Endodermal cell (in vitro differentiated cells): Measurements from ENCODE around the gene COG7. TPM values are rescaled to one million over a fixed set of nuclear protein-coding genes. Genes with fewer than 3 reads are reported as not detected.

Experiments
- DNase-seq: peaks from one replicate; pipeline ENCODE4 v3.0.0-alpha.2; 2017
- H3K27ac ChIP-seq: 2 replicates; pipeline ENCODE4 v1.5.1; 2013; ENCODE audit warnings: mild to moderate bottlenecking, low read depth, low read length, moderate library complexity
- H3K27me3 ChIP-seq: 2 replicates; pipeline ENCODE4 v1.6.1; 2013; ENCODE audit warnings: mild to moderate bottlenecking, low read length, moderate library complexity; ENCODE audit not compliant: insufficient read depth, control insufficient read depth, poor library complexity, severe bottlenecking
- H3K36me3 ChIP-seq: 2 replicates; pipeline ENCODE4 v1.7.0; 2013; ENCODE audit warnings: mild to moderate bottlenecking, low read length, moderate library complexity; ENCODE audit not compliant: control insufficient read depth, insufficient read depth
- H3K4me1 ChIP-seq: one replicate; pipeline ENCODE4 v1.7.0; 2013; ENCODE audit warnings: low read length; ENCODE audit not compliant: control insufficient read depth, insufficient read depth
- H3K4me3 ChIP-seq: 2 replicates; pipeline ENCODE4 v1.5.1; 2013; ENCODE audit warnings: mild to moderate bottlenecking, low read length, moderate library complexity
- H3K9ac ChIP-seq: 2 replicates; pipeline ENCODE4 v1.6.1; 2013; ENCODE audit warnings: mild to moderate bottlenecking, low read length, moderate library complexity; ENCODE audit not compliant: poor library complexity, severe bottlenecking; ENCODE audit errors: extremely low read depth
- H3K9me3 ChIP-seq: 2 replicates; pipeline ENCODE4 v1.6.1; 2013; ENCODE audit warnings: mild to moderate bottlenecking, low read length, moderate library complexity; ENCODE audit not compliant: control insufficient read depth
- H3K27ac Mint-ChIP-seq: 2 replicates; pipeline ENCODE4 v1.8.0; 2020; ENCODE audit warnings: mixed read lengths
- H3K27me3 Mint-ChIP-seq: 2 replicates; pipeline ENCODE4 v1.8.0; 2021; ENCODE audit warnings: mild to moderate bottlenecking, mixed read lengths; ENCODE audit not compliant: insufficient read depth
- H3K36me3 Mint-ChIP-seq: 2 replicates; pipeline ENCODE4 v1.8.0; 2020; ENCODE audit warnings: low read depth, mixed read lengths
- H3K4me1 Mint-ChIP-seq: 2 replicates; pipeline ENCODE4 v1.8.0; 2020; ENCODE audit warnings: mixed read lengths
- H3K4me3 Mint-ChIP-seq: 2 replicates; pipeline ENCODE4 v1.8.0; 2020; ENCODE audit warnings: mild to moderate bottlenecking, moderate library complexity, mixed read lengths
- H3K9me3 Mint-ChIP-seq: 2 replicates; pipeline ENCODE4 v1.8.0; 2020; ENCODE audit warnings: mild to moderate bottlenecking, mixed read lengths
- CTCF ChIP-seq: fragments of 200-600 bp; sonication (generic); conservative IDR thresholded peaks from 2 replicates; pipeline ENCODE4 v1.5.0; 2021; ENCODE audit warnings: antibody characterized with exemption, mild to moderate bottlenecking
- WGBS, 2 experiments: methylation state at CpG; one replicate each; pipeline versions ENCODE4 v1.1.5 to v1.1.7; 2013; ENCODE audit warnings: missing lambda C conversion rate in 2 of 2, mixed read lengths in 1 of 2; ENCODE audit not compliant: insufficient coverage in 1 of 2, insufficient read length in 1 of 2; 5-methylcytosine and 5-hydroxymethylcytosine counted together
- total RNA-seq, 2 donors: library from RNA; stranded (reverse); fragmentation: NEBNext Ultra II Directional in 1 of 2; extraction: Animal tissue kit (Norgen Biotek cat#: 25700) in 1 of 2; gene quantifications; 2 replicates in 1 of 2; 3 replicates in 1 of 2; pipeline ENCODE4 v1.2.1, GENCODE V29; 2021

Gene COG7
- total RNA-seq, 2 donors from 2014 or later, result 19.9 to 31.3 TPM

DNA sequence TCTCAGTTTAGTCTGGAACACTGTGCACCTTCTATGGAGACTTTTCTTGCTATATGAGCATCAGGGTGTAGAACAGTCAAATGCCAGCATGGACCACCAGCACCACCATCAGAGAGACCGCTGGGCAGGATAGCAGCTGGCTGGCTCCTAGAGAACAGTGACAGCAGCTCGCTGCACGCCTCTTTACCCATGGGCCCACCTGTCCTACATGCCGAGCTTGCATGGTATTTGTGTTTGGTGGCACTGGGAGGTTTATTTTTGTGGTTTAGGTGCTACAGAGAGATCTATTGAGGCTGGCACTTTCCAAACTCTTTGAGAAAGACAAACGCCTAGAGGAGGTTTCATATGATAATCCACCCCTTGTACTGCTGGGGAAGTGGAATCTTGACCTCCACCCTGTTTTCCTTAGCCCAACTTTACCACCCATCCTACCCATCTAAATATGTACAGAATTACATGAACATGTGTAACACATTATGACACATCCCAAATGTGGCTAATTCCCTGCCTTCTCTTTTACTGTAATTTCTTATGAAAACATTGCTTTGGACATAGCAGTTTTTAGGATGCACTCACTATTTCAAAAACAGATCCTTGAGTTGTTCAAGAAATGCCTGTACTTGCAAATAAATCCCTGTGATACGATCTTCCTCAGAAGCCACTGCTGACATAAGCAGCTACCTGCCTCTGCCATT is 46.3 kb downstream of the COG7 start:
- Mint-ChIP-seq H3K9me3 (no peaks in the 10 kb centered on the region), H3K27ac (no peak overlapping the region), H3K27me3 (no peaks in the 10 kb centered on the region), H3K36me3 (peaks cover 48% of the 10 kb centered on the region), H3K4me1 (peaks cover 16% of the 10 kb centered on the region), H3K4me3 (no peak overlapping the region)
- Histone ChIP-seq H3K4me3 (no peak overlapping the region), H3K27ac (no peak overlapping the region), H3K9ac (no peak overlapping the region), H3K4me1 (peaks cover 4% of the 10 kb centered on the region), H3K9me3 (no peaks in the 10 kb centered on the region), H3K36me3 (peaks cover 45% of the 10 kb centered on the region), H3K27me3 (no peaks in the 10 kb centered on the region)
- no peak for TF ChIP-seq CTCF
- DNase-seq, result no peak
- 91 to 96% methylated on average over 6 of the region's 6 CpGs for WGBS, 2 experiments

- no peak overlapping the region for H3K9ac ChIP-seq
These were observed 47.0 kb downstream of the COG7 start for GRCh38 chr16:23406024-23406423.

DNA sequence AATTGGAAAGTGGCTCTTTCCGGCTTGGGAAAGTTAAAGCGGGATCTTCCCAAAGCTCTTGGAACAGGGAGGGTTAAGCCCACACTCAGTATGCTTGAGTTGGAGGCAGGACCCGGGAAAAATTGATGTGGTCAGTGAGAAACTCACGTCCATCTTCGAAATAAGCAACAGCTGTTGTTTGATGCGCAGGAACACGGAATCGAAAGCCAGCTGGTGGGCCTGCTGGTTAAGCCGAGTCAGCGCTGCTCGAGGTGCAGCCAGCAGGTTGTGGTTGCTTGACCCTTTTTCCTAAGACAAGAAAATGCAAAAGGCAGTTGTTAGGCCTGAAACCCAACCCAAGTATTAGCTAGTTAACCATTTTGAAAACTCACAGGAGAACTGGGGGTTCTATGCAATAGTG is 49.4 kb downstream of the COG7 start:
- peak overlapping the region; percentile 32 for H3K27ac ChIP-seq
- H3K27ac Mint-ChIP-seq, result no peak overlapping the region
- H3K4me1 ChIP-seq, result no peaks in the 10 kb centered on the region
- H3K4me3 ChIP-seq, result no peak overlapping the region
- H3K9ac ChIP-seq, result no peak overlapping the region
- WGBS, 2 experiments, result 96% methylated on average over 11 of the region's 11 CpGs
- no peaks in the 10 kb centered on the region for H3K27me3 Mint-ChIP-seq
- H3K36me3 ChIP-seq, result peaks cover 50% of the 10 kb centered on the region
- DNase-seq, result no peak
- H3K9me3 Mint-ChIP-seq, result no peaks in the 10 kb centered on the region
- H3K27me3 ChIP-seq, result no peaks in the 10 kb centered on the region
- no peaks in the 10 kb centered on the region for H3K9me3 ChIP-seq
- H3K4me3 Mint-ChIP-seq, result no peak overlapping the region
- H3K36me3 Mint-ChIP-seq, result peaks cover 50% of the 10 kb centered on the region
- TF ChIP-seq CTCF, result no peak
- peaks cover 22% of the 10 kb centered on the region for H3K4me1 Mint-ChIP-seq

More at GRCh38 chr16:23406024-23406423, 47.0 kb downstream of the COG7 start:
- no peaks in the 10 kb centered on the region for H3K9me3 ChIP-seq
- peaks cover 4% of the 10 kb centered on the region for H3K4me1 ChIP-seq
- DNase-seq, result no peak
- no peak overlapping the region for H3K27ac Mint-ChIP-seq
- no peak overlapping the region for H3K4me3 Mint-ChIP-seq
- peaks cover 47% of the 10 kb centered on the region for H3K36me3 Mint-ChIP-seq
- TF ChIP-seq CTCF, result no peak
- peaks cover 20% of the 10 kb centered on the region for H3K4me1 Mint-ChIP-seq
- H3K27ac ChIP-seq, result no peak overlapping the region
- 94% methylated on average over 2 of the region's 2 CpGs for WGBS, 2 experiments
- peaks cover 44% of the 10 kb centered on the region for H3K36me3 ChIP-seq
- H3K4me3 ChIP-seq, result no peak overlapping the region
- no peaks in the 10 kb centered on the region for H3K27me3 ChIP-seq
- no peaks in the 10 kb centered on the region for H3K27me3 Mint-ChIP-seq
- H3K9me3 Mint-ChIP-seq, result no peaks in the 10 kb centered on the region
